GM19455 (cell line): ENCODE measurements around the gene TARBP1.
"Not testable (repeated sequence)": the region's sequence is repeated elsewhere in the genome, so short reads cannot be mapped to it uniquely, and the experiment has no call there.

ENCODE experiments used
- ATAC-seq: cut with Tn5 transposase; IDR thresholded peaks from one replicate; pipeline ENCODE4 v1.9.1; 2021; ENCODE audit not compliant: unreplicated experiment

TARBP1 gene

GRCh38 chr1:234507089-234507488 lies 28.1 kb upstream of the TARBP1 start:
- no peak for ATAC-seq

GRCh38 chr1:234505769-234506102 lies 26.8 kb upstream of the TARBP1 start:
- no peak for ATAC-seq

- no peak for ATAC-seq
Observed at GRCh38 chr1:234504969-234505768, 26.2 kb upstream of the TARBP1 start.

- ATAC-seq: not testable (repeated sequence)
Observed at GRCh38 chr1:234504251-234504650, 25.3 kb upstream of the TARBP1 start.

- no peak for ATAC-seq
Observed at GRCh38 chr1:234503193-234504050, 24.4 kb upstream of the TARBP1 start.

- ATAC-seq: no peak
Observed at GRCh38 chr1:234502785-234503184, 23.8 kb upstream of the TARBP1 start.

- no peak for ATAC-seq
Observed at GRCh38 chr1:234500269-234500668, 21.3 kb upstream of the TARBP1 start.

GRCh38 chr1:234499943-234500245 lies 20.9 kb upstream of the TARBP1 start:
- ATAC-seq: no peak

GRCh38 chr1:234499119-234499942 lies 20.4 kb upstream of the TARBP1 start:
- ATAC-seq: peak; percentile 65

GRCh38 chr1:234498448-234499118 lies 19.6 kb upstream of the TARBP1 start:
- ATAC-seq: peak; percentile 21

- ATAC-seq: no peak
Observed at GRCh38 chr1:234497589-234497988, 18.6 kb upstream of the TARBP1 start.

GRCh38 chr1:234495231-234495990 lies 16.4 kb upstream of the TARBP1 start:
- peak; percentile 63 for ATAC-seq

GRCh38 chr1:234494049-234494448 lies 15.1 kb upstream of the TARBP1 start:
- no peak for ATAC-seq

GRCh38 chr1:234490793-234491479 lies 12.0 kb upstream of the TARBP1 start:
- no peak for ATAC-seq

GRCh38 chr1:234489698-234490077 lies 10.7 kb upstream of the TARBP1 start:
- no peak for ATAC-seq

- no peak for ATAC-seq
Observed at GRCh38 chr1:234489007-234489697, 10.2 kb upstream of the TARBP1 start.

- ATAC-seq: no peak
Observed at GRCh38 chr1:234488054-234489006, 9.4 kb upstream of the TARBP1 start.
